ENCODE measurements around the gene CTNS.

DNA sequence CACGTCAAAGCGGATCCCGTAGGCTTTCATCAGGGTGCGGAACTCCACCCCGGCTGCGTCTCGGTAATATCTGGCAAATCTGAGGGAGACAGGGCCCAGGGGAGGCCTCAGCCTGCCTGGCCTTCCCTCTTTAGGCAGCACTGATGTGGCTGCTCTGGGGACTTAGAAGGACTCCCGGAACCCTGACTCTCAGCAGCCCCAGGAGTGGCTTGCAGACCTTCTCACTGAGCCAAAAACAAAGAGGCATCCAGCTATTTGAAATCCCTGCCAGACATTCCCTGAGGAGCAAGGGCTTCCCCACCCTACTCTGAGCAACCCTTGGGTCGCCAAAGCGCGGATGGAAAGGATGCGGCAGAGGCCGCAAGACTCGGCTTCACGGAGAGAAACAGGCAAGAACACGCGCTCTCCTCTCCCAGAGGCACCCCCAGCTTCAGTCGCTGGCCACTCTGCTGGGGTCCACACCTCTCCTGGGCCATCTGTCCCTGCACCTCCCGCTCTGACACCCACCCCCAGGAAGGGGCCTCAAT, 51.5 kb downstream of the CTNS start:
- TF ChIP-seq, protein P1, sequence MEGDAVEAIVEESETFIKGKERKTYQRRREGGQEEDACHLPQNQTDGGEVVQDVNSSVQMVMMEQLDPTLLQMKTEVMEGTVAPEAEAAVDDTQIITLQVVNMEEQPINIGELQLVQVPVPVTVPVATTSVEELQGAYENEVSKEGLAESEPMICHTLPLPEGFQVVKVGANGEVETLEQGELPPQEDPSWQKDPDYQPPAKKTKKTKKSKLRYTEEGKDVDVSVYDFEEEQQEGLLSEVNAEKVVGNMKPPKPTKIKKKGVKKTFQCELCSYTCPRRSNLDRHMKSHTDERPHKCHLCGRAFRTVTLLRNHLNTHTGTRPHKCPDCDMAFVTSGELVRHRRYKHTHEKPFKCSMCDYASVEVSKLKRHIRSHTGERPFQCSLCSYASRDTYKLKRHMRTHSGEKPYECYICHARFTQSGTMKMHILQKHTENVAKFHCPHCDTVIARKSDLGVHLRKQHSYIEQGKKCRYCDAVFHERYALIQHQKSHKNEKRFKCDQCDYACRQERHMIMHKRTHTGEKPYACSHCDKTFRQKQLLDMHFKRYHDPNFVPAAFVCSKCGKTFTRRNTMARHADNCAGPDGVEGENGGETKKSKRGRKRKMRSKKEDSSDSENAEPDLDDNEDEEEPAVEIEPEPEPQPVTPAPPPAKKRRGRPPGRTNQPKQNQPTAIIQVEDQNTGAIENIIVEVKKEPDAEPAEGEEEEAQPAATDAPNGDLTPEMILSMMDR (conservative IDR thresholded peaks at IDR 0.05 in 1 of 2, IDR thresholded peaks at IDR 0.05 in 1 of 2; ENCODE audit: extremely low read depth in 1 of 2, insufficient read depth in 1 of 2, low read depth in 1 of 2, low read length in 2 of 2), result no peak
- no peak for TF ChIP-seq EZH2 (IDR thresholded peaks at IDR 0.05; ENCODE audit: borderline replicate concordance, low read length)
